HUES48 (cell line): Measurements from ENCODE around the gene LAT.
"Not testable (repeated sequence)": the region's sequence is repeated elsewhere in the genome, so short reads cannot be mapped to it uniquely, and the experiment has no call there.

Experiments
- H3K27ac ChIP-seq: one replicate; pipeline ENCODE4 v1.7.0; 2013; ENCODE audit warnings: low read depth, low read length, inconsistent platforms
- H3K27me3 ChIP-seq: 2 replicates; pipeline ENCODE4 v1.6.1; 2013; ENCODE audit warnings: mild to moderate bottlenecking, low read length; ENCODE audit not compliant: control insufficient read depth, insufficient read depth
- H3K36me3 ChIP-seq: 2 replicates; pipeline ENCODE4 v1.6.1; 2013; ENCODE audit warnings: low read length; ENCODE audit not compliant: control insufficient read depth, insufficient read depth
- H3K4me1 ChIP-seq: 2 replicates; pipeline ENCODE4 v1.6.1; 2013; ENCODE audit warnings: mild to moderate bottlenecking, low read length; ENCODE audit not compliant: control insufficient read depth, insufficient read depth
- H3K4me3 ChIP-seq: 2 replicates; pipeline ENCODE4 v1.5.1; 2013; ENCODE audit warnings: mild to moderate bottlenecking, low read depth, low read length
- H3K9ac ChIP-seq: 2 replicates; pipeline ENCODE4 v1.6.1; 2013; ENCODE audit warnings: mild to moderate bottlenecking, low read depth, low read length, moderate library complexity
- H3K9me3 ChIP-seq: 2 replicates; pipeline ENCODE4 v1.6.1; 2013; ENCODE audit warnings: low read length; ENCODE audit not compliant: control insufficient read depth, insufficient read depth

Gene LAT

GRCh38 chr16:28951410-28951943 is 33.4 kb upstream of the LAT start:
- Histone ChIP-seq H3K4me3 (peak overlapping the region; percentile 74), H3K36me3 (peaks cover 44% of the 10 kb centered on the region), H3K4me1 (no peaks in the 10 kb centered on the region), H3K9ac (peak overlapping the region; percentile 72), H3K27me3 (no peaks in the 10 kb centered on the region), H3K9me3 (no peaks in the 10 kb centered on the region), H3K27ac (peak overlapping the region; percentile 81)

- H3K9me3 ChIP-seq, result no peaks in the 10 kb centered on the region
- peaks cover 89% of the 10 kb centered on the region for H3K36me3 ChIP-seq
- no peak overlapping the region for H3K9ac ChIP-seq
- H3K27me3 ChIP-seq, result no peaks in the 10 kb centered on the region
- no peak overlapping the region for H3K27ac ChIP-seq
- H3K4me3 ChIP-seq, result no peak overlapping the region
- no peaks in the 10 kb centered on the region for H3K4me1 ChIP-seq
Observed at GRCh38 chr16:28958216-28958615, 26.6 kb upstream of the LAT start.

- no peaks in the 10 kb centered on the region for H3K27me3 ChIP-seq
- H3K9me3 ChIP-seq, result no peaks in the 10 kb centered on the region
- H3K27ac ChIP-seq, result no peak overlapping the region
- no peak overlapping the region for H3K4me3 ChIP-seq
- H3K9ac ChIP-seq, result no peak overlapping the region
- H3K36me3 ChIP-seq, result peaks cover 89% of the 10 kb centered on the region
- no peaks in the 10 kb centered on the region for H3K4me1 ChIP-seq
Observed at GRCh38 chr16:28958836-28959235, 26.0 kb upstream of the LAT start.

GRCh38 chr16:28964072-28964471 is 20.8 kb upstream of the LAT start:
- Histone ChIP-seq H3K27ac (no peak overlapping the region), H3K9me3 (no peaks in the 10 kb centered on the region), H3K27me3 (no peaks in the 10 kb centered on the region), H3K4me1 (no peaks in the 10 kb centered on the region), H3K9ac (no peak overlapping the region), H3K4me3 (no peak overlapping the region), H3K36me3 (peaks cover 54% of the 10 kb centered on the region)

- Histone ChIP-seq H3K27ac (no peak overlapping the region), H3K9ac (no peak overlapping the region), H3K4me1 (no peaks in the 10 kb centered on the region), H3K9me3 (no peaks in the 10 kb centered on the region), H3K36me3 (peaks cover 50% of the 10 kb centered on the region), H3K4me3 (no peak overlapping the region), H3K27me3 (no peaks in the 10 kb centered on the region)
Observed at GRCh38 chr16:28964496-28964895, 20.4 kb upstream of the LAT start.

GRCh38 chr16:28967156-28967555 is 17.7 kb upstream of the LAT start:
- H3K9ac ChIP-seq, result no peak overlapping the region
- no peaks in the 10 kb centered on the region for H3K27me3 ChIP-seq
- H3K4me3 ChIP-seq, result no peak overlapping the region
- peaks cover 30% of the 10 kb centered on the region for H3K36me3 ChIP-seq
- H3K9me3 ChIP-seq, result no peaks in the 10 kb centered on the region
- H3K27ac ChIP-seq, result no peak overlapping the region
- no peaks in the 10 kb centered on the region for H3K4me1 ChIP-seq

GRCh38 chr16:28969696-28970095 is 15.2 kb upstream of the LAT start:
- H3K4me1 ChIP-seq, H3K36me3 ChIP-seq, H3K9ac ChIP-seq, H3K9me3 ChIP-seq, H3K27ac ChIP-seq, H3K4me3 ChIP-seq, H3K27me3 ChIP-seq: not testable (repeated sequence)

GRCh38 chr16:28974007-28974436 is 10.8 kb upstream of the LAT start:
- H3K36me3 ChIP-seq, result peaks cover 15% of the 10 kb centered on the region; the same call in 1 of the 2 replicates
- no peaks in the 10 kb centered on the region for H3K9me3 ChIP-seq
- peak overlapping the region; percentile 85 for H3K9ac ChIP-seq
- H3K4me3 ChIP-seq, result peak overlapping the region; percentile 100
- H3K4me1 ChIP-seq, result peaks cover 4% of the 10 kb centered on the region; the same call in 1 of the 2 replicates
- no peaks in the 10 kb centered on the region for H3K27me3 ChIP-seq
- peak overlapping the region; percentile 89 for H3K27ac ChIP-seq

- H3K36me3 ChIP-seq, result peaks cover 15% of the 10 kb centered on the region; the same call in 1 of the 2 replicates
- H3K27me3 ChIP-seq, result no peaks in the 10 kb centered on the region
- peak within 1 kb of the TSS; percentile 89 for H3K27ac ChIP-seq
Observed at GRCh38 chr16:28974437-28975157, 10.3 kb upstream of the LAT start, which contains the start of gene SPNS1. TSS of gene SPNS1 (plus strand) at chr16:28974778. CDS start at chr16:28975152, 374 bp downstream.

GRCh38 chr16:28975158-28975599 is 9.7 kb upstream of the LAT start:
- Histone ChIP-seq H3K4me1 (peaks cover 4% of the 10 kb centered on the region; the same call in 1 of the 2 replicates), H3K27me3 (no peaks in the 10 kb centered on the region), H3K9me3 (no peaks in the 10 kb centered on the region), H3K9ac (peak overlapping the region; percentile 82), H3K36me3 (peaks cover 15% of the 10 kb centered on the region; the same call in 1 of the 2 replicates), H3K4me3 (peak overlapping the region; percentile 100), H3K27ac (peak overlapping the region; percentile 35)

More at GRCh38 chr16:28974437-28975157, 10.3 kb upstream of the LAT start, which contains the start of gene SPNS1:
- H3K9me3 ChIP-seq, result no peaks in the 10 kb centered on the region
- peak within 1 kb of the TSS; percentile 85 for H3K9ac ChIP-seq
- peak within 1 kb of the TSS; percentile 100 for H3K4me3 ChIP-seq
- H3K4me1 ChIP-seq, result peaks cover 4% of the 10 kb centered on the region; the same call in 1 of the 2 replicates
